Adrenal gland (tissue), 5 donors: ENCODE measurements around the gene GLYATL1.

Experiments
- CTCF ChIP-seq, 6 experiments: fragments of 450-650 bp in 4 of 6; fragments of 200-600 bp in 2 of 6; sonication (generic) in 1 of 6; IDR thresholded peaks; 1 replicate in 5 of 6; 2 replicates in 1 of 6; pipeline versions ENCODE4 v1.5.1 to v1.8.0; 2016 to 2021; ENCODE audit warnings: antibody characterized with exemption in 6 of 6, mild to moderate bottlenecking in 2 of 6, moderate library complexity in 1 of 6
- POLR2A ChIP-seq, 2 donors: fragments of 450-650 bp; IDR thresholded peaks; one replicate each; pipeline ENCODE4 v1.6.1; 2017; ENCODE audit warnings: antibody characterized with exemption in 2 of 2, mild to moderate bottlenecking in 2 of 2, moderate library complexity in 1 of 2
- donor health status: DM: no; HTN: no; CAD: no.

DNA sequence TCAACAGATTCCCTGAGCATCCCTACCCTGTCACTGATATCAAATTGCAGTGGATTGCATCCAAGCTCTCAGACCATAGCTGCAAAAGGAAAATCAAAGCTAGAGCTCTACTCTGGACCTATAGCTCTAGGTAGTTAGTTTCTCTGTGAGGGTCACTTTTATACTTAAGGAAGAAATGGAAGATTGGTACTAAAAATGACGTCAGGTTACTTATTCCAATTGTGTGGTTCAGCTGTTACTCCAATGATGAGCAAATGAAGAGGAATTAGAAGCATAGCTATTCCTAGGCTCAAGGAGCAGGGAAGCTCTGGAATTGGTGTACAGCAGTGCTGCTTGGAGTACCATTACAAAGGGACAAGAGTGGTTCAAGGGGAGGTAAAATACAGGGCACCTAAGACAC, 36.4 kb upstream of the GLYATL1 start:
- TF ChIP-seq POLR2A (IDR thresholded peaks at IDR 0.05) (no peak), CTCF (IDR thresholded peaks at IDR 0.05) (no peak)
